Brain pericyte (primary cell): Measurements from ENCODE around the gene PRKN.
"Not testable (repeated sequence)": the region's sequence is repeated elsewhere in the genome, so short reads cannot be mapped to it uniquely, and the experiment has no call there.

Experiments used
- DNase-seq: peaks from one replicate; pipeline ENCODE4 v3.0.0-alpha.2; 2012; ENCODE audit warnings: low read depth, low spot score

Gene PRKN

DNA sequence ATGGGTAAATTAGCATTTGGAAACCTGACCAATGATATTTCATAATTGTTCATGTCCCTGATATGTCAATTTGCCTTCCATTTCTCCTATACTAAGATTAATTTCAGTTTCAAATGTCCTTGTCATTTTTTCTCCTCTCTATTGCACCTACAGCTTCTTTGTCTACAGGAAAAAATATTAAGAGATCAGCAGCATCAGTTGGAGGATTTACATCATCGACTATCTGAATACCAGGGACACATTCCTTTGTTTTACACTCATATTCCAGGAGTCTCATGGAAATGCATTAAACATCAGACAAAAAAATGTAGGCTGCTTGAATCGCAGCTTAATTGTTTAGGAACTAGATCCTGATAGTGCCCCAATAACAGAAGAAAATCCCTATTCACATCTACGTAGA, 188.2 kb downstream of the PRKN start:
- no peak for DNase-seq

DNA sequence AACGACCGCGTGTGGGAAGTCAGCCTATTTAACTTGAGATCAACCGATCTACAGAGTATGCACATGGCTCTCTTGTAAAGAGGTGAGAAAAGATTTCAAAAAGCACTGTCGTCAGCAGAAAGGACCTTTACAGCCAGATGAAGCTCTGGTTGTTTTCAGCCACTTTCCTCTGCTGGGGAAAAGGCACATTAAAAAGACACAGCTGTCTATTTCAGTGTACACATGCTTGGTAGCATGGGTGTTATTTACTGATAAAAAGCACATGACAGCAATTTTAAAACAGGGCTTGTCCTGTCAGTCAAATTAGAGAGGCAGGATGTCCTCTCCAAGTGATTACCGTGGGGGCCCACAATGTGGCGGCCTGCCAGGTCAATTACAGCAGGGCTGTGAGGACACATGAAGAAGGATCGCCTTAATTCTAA, 188.9 kb downstream of the PRKN start:
- DNase-seq, result no peak

DNA sequence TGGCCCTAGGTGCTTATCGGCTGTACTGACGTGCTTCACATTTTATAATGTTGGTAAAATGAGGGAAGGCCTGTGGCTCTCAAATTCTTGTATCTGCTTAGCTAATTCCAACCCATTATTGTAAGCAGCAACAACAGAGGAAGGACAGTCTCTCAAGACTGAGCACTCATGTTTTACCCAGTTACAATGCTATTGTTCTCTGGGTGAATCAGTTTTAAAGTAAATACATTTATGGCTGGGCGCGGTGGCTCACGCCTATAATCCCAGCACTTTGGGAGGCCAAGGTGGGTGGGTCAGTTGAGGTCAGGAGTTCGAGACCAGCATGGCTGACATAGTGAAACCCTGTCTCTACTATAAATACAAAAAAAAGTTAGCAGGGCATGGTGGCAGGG, 194.6 kb downstream of the PRKN start:
- no peak for DNase-seq

DNA sequence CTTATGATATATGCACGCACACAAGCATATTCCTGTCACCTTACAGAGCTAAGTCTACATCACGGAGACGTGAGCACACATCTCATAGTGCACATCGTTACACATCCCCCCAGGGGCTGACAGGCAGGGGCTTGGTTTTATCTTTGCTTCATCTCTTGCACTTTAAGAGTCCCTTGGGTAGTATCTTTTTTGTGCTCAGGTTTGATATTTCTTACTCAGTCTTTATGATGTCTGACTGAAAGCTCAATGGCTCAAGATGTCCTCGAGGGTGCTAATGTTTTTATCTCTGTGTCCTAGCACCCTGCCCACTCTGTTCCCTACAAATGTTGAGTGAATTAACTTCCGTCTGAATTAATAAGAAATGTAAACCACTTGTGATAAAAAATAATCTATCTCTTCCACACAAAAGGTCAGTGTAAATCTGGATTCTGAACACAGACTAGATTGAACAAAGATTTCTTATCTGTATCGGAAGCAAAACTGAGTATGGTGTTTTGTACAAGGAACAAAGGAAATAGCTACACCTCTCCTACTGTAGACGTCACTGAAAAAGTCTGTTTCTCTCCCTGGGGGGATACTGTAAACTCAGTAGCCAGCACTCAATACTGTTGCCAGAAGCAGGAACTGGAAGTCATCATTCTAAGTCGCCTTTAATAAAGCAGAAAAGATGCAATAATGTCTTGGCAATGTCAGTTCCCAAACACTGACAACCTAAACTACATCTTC, 195.1 kb downstream of the PRKN start:
- DNase-seq, result no peak

DNA sequence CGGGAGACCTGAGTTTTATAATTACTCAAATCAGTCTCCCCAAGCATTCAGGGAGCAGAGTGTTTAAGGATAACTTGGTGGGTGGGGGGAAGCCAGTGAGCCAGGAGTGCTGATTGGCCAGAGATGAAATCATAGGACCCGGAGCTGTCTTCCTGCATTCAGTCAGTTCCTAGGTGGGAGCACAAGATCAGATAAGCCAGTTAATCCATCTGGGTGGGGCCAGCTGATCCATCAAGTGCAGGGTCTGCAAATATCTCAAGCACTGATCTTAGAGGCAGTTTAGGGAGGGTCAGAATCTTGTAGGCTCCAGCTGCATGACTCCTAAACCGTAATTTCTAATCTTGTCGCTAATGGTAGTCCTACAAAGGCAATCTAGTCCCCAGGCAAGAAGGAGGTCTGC, 196.2 kb downstream of the PRKN start:
- DNase-seq, result not testable (repeated sequence)

DNA sequence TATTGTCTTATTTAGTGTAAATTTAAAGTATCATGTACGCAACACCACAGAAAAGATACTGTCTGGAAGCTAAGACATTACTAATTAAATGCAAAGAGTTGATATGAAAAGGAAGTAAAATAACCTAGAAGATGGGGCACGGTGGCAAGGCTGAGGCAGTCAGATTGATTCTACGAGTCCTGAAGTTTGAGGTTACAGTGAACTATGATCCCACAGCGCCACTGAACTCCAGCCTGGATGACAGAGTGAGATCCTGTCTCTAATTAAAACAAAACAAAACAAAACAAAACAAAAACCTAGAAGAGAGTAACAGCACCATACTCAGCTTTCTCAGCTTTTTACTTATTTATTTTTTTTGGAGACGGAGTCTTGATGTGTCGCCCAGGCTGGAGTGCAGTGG, 199.0 kb downstream of the PRKN start:
- no peak for DNase-seq

DNA sequence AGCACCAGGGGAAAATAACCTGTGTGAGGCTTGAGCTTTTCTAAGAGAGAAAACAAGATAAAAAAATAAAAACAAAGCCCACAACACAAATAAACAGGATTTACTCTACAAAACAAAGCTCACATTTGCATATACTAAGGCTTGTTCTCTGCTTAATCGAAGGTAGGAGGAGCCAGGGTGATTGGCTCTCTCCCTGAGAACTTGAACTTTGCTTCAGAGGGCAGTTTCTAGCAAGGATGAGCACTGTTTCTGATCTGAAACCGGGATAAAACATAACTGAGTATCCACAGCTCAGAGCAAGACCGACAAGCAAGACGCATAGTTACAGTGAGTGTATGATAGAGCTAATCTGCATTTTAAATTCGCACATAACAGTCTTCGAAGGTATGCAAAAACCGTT, 200.6 kb downstream of the PRKN start:
- DNase-seq, result no peak

DNA sequence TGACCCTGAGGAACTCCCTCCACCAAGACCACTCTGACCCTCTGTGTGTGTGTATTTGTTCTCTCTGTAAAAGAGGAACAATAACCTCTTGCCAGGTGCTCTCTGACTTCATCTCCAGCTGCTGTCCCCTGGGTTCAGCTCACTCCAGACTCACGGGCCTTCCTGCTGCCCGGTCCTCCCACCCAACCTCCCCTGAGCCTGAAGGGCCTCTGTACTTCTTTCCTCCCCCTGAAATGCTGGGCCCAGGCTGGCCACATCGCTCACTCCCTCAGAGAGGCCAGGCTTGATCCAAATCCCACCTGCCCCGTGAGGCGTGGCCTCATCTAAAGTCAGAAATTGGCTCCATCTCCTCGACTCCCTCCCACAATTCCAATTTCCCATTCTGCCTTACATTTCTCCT, 202.4 kb downstream of the PRKN start:
- no peak for DNase-seq

DNA sequence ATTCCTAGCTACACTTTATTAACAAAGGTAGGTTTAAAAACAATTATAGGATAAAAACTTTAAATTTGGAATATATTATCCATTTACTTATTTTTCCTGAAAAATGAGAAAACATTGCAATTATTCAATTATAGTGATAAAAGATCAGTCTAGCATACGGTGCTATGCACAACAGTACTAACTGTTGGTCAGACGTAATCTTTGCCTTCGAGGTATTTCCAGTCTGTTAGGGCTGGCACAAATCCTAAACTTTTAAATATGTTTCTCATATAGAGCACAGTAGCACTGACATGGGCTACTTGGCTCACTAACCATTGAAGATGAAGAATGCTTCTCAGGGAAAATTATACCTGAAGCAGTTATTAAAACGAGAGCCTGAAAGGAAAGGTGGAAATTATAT, 214.8 kb downstream of the PRKN start:
- DNase-seq, result no peak

DNA sequence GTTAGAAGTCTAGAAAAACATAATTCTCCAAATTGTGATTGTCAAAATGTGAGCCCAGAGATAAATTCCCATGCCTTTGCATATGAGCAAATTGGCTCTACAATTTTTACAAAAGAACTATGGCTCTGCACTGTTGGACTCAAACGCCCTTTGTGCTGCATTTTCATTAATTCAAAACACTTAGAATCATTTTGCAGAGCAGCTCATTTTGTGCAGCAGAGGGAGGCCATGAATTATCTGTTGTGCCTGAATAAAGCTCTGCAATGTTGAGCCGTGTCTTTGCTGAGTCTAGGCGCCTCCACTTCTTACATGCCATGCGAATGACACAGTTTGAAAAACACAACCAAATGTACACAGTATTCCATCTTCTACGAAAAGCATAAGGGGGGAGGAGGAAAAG, 230.2 kb downstream of the PRKN start:
- no peak for DNase-seq

DNA sequence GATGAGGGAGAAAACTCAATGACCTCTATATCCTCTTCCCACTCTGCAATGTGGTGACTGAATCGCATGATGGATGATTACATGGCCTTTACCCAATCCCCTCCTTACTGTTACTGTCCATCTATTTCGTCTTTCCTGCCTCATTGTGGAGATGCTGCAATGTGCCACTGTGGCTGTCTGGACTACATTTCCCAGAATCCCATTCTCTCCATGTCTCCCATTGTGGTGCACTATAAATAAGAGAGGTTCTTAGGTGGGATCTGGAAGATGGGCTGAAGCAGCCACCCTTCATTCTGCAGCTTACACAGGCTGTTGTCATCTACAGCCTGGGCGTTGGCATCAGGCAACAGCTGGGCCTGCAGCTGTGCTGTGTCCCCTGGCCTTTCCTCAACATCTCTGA, 233.6 kb downstream of the PRKN start:
- no peak for DNase-seq

DNA sequence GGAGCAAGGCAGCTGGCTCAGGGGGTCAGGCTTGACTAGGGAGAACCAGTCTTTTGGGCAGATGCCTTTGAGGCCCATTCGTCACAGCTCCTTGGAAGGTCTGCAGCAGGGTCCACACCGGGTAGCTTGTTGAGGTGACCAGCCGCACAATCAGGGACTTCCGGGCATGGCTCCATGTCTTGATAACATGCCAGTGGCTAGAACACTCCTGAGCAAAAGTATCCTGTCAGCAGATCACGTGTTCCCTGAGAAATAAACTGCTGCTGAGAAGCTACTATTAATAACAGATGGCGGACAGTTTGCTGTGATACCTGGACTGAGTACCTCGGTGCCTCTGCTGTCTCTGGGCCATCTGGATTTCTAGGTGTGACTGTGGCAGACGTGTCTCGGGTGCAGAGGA, 235.9 kb downstream of the PRKN start:
- no peak for DNase-seq

DNA sequence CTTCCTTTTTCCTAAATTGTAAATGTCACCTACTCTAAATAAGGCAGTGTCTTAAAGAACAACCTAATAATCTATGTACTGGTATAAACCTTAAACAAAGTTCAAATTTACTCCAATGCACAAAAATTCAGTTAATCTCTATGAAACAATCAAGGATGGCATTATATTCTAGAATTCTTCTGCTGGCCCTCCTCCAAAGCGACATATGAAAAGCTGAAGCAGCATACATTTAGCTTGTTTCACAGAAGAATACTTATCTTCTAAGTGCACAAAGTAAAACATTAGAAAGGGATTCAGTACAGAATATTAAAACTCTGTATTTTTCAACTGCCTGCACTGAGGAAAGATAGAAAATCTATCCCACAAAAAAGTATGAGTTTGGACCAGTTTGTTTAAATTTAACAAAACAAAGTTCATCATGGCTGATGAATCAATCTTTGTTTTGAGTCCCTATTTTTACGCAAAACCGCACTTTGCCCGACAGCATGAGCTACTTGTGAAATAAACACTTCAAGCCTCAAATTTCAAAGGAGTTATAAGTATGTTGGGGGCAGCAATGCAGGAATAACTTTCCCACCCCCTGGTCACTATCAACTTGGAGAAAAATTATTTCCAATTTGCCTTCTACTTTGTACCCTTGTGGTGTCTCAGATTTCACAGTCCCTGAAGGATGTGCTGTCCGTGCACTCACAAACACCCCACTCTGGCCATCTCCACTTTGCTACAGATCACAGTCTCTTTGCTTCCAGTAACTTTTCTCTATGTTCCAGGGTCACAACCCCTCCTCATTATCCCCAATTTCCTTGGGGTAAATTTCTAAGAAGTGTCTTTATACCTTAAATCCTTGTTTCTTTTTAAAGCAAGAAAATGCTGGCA, 238.2 kb downstream of the PRKN start:
- no peak for DNase-seq

DNA sequence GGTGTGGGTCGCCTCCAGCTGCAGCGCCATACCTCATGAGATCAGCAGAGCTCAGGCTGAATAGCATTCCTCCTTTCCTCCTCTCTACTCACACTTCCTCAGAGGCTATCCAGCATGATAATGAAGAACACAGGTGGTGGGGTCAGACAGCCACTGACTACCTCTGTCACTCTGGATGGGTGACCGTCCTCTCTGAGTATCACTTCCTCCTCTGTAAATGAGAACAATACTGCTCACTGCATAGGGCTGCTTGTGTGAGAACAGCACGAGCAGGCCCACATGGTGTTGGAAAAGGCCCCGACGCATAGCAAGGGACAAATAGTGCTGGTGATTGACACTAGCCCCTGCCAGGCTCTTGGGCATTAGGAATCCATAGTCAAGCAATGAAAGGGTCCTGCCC, 239.1 kb downstream of the PRKN start:
- no peak for DNase-seq

DNA sequence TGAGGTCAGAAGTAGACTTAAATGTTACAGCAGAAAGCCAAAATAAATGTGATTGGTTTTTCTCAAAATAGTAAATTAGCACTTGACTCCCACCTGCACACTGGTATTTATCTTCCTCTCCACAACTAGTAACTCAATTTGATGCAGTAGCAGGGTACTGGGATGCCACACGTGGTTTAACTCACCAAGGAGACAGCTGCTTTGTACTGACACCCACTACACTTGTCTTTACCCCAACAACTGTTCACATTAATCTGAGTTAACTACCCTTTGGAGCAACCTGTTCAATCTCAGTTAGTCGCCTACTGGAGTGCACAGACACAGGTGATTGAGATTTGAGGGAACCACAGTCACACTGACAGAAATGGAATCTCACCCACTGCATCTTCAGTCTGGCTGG, 242.1 kb downstream of the PRKN start:
- DNase-seq, result no peak

DNA sequence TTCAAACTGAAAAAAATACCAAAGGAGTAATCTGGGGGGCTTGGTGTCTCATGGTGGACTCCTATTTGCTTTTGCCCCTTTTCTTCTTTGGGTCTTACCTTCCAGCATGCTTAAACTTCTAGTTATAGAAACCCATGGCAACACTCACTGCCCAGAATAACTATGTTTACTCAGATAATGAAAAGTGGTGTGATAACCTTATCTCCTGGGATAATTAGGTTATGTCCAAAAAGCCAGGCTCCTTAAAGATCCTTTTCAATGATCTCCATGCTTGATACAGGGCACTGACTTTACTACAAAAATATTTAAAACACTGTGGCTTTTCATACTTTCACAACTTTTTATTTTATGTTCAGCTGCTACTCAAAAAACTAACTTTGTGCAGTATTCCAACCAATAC, 245.6 kb downstream of the PRKN start:
- no peak for DNase-seq

DNA sequence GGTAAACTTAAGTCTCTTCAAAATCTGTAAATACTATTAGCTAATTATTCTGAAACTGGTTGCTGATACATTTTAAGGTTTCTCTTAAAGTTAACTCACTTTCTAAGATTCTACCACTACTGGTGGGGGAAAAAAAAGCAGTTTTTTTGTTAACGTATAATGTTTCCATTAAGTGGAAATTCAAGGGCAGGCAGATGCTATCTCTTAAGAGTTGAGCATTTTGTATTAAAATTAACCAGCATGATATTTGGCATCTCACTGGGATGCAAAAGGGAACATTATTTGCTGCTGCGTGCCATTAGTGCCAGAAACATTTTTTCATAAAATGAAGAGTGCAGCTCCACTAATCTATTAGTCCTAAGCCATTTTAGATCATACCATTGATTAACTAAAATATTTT, 246.2 kb downstream of the PRKN start:
- no peak for DNase-seq

DNA sequence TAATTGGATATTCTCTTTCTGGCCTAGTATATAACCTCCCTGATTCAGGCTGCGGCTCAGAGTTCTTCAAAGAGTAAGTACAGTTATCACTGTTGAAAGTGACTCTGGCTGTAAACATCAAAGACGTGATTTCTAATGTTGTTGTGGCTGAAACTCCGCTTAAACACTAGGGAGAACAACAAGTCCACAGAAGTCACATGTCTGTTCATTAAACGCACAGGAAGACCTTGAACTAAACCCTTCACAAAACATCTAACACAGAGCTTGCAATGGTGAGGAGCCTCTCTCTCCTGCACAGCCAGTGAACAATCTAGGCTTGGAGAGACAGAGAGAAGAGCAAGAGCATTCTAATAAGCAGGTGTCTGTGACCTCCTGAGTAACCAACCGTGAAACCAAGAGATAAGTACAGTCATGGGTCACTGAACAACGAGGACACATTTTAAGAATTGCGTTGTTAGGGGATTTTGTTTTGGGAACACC, 249.3 kb downstream of the PRKN start:
- DNase-seq, result no peak

DNA sequence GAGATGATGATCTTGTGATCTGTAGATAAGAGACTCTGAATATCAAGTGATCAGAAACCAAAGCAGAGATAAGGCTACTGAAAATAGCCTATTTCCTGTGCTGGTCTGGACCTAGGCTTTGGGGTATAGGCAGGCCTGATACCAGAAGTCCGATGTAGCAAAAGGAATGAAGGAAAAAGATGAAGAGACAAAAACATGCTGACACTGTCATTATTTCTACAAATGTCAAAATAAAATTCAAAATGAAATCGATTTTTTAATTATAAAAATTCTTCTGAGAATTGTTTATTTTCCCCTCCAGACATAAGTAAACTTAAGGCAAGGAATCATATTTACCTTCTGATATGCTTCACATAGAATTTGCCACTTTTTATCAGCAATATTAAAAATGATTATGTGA, 252.8 kb downstream of the PRKN start:
- no peak for DNase-seq

DNA sequence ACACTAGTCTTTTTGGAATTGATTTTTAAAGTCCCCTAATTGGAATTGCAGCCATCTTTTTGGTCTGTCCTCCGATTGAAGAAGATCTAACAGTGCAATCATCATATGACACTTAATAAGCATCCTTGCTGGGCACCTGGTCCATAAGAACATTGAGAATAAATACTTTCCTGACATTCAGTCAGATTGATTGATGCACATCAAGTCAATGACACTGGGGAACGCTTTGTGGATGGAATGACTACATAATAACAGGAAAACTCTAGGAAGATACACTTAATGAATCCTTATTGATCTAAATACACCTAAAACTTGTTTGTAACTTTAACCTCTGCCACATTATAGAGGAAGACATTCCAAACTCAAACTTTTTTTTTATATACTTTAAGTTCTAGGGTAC, 255.7 kb downstream of the PRKN start:
- no peak for DNase-seq

DNA sequence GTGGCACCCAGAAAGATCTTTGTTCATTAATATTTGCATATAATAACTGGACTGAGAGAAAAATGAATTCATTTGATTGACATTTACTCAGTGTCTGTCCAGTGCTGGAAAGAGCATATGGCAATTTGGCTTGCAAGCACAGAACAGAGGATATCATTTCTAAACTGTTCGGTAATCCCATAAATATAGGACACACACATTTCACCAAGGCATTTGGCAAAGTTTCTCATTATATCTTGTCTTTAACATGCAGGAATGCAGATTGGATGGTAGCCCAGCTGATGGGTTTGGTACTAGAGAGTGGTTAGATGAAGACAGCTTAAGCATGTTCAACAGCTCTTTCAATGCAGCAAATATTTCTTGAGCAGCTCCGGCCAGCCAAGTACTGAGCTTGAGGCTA, 259.2 kb downstream of the PRKN start:
- DNase-seq, result no peak

DNA sequence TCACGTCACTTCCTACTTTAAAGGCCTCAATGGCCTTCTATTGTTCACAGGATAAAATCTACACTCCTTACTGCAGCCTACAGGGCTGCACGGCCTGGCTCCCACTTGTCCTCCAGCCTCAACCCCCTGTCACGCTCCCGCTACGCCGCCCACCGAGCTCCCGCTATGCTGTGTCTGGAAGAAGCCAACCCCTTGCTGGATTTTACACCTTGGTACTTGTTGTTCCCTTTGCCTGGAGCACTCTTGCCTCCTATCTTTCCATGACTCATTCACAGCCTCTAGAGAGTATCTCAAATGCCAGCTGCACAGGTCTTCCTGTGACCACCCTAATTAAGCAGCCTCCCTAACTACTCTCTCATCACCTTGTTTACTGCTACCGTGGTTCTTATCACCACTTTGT, 259.9 kb downstream of the PRKN start:
- DNase-seq, result no peak

DNA sequence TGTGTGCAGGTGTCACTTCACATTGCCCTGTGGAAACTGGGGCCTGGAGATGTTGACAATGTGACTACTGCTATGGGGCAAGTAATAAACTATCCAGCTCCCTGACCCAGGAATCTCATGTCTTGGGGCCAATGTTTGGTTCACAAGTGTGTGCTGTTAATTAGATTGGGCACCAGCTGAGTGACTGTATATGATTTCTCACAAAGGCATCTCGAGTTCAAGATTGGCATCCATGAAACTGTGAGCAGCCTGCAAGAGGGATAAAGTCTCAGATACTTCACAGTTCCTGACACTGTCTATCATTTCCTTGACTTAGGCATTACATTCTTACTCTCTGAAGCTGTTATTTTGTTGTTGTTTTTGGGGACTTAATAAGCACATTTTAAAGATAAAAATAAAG, 264.0 kb downstream of the PRKN start:
- DNase-seq, result no peak
